ENCODE data around the gene GRIA4. TPM values are rescaled to one million over a fixed set of nuclear protein-coding genes. Genes with fewer than 3 reads are reported as not detected.

GRIA4 gene
- total and polyA plus RNA-seq, 4 donors, result not detected

DNA sequence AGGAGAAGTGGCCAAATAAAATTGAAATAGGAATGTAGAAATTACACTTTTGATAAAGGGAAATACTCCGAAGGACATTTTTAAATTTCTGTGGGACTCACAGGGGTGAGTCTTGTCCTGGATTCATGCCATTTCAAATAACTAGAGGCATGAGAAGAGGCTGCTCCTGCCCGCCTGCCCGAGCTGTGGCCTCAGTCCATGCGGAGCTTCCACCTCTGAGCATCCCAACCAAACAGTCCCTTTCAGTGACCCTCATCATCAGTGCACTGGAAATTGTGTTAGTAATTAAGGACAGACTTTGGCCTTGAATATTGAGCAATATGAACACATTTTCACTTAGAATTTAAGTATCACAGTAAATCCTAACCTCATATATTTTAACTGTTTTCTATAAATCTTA, 25.6 kb downstream of the GRIA4 start:
- H3K9me3 ChIP-seq (ENCODE audit: control insufficient read depth in 4 of 4, low read length in 3 of 4), result no peaks in the 10 kb centered on the region
- no peak overlapping the region for H3K9ac ChIP-seq (ENCODE audit: low read depth in 1 of 2, low read length in 2 of 2)
- no peaks in the 10 kb centered on the region for H3K27me3 ChIP-seq (ENCODE audit: control insufficient read depth in 4 of 4, insufficient read depth in 4 of 4, low read length in 3 of 4)
- no peaks in the 10 kb centered on the region for H3K4me1 ChIP-seq (ENCODE audit: control insufficient read depth in 4 of 4, insufficient read depth in 4 of 4, low read length in 3 of 4)
- H3K36me3 ChIP-seq (ENCODE audit: control insufficient read depth in 4 of 4, insufficient read depth in 3 of 4, low read depth in 1 of 4, low read length in 3 of 4), result no peaks in the 10 kb centered on the region
- TF ChIP-seq NR2F2 (IDR thresholded peaks at IDR 0.05) (no peak), TAF1 (conservative IDR thresholded peaks at IDR 0.05) (no peak), FOXA1 (IDR thresholded peaks at IDR 0.05) (no peak)
- TF ChIP-seq, protein P1, sequence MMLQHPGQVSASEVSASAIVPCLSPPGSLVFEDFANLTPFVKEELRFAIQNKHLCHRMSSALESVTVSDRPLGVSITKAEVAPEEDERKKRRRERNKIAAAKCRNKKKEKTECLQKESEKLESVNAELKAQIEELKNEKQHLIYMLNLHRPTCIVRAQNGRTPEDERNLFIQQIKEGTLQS (IDR thresholded peaks at IDR 0.05), result no peak
- TF ChIP-seq, protein P2, sequence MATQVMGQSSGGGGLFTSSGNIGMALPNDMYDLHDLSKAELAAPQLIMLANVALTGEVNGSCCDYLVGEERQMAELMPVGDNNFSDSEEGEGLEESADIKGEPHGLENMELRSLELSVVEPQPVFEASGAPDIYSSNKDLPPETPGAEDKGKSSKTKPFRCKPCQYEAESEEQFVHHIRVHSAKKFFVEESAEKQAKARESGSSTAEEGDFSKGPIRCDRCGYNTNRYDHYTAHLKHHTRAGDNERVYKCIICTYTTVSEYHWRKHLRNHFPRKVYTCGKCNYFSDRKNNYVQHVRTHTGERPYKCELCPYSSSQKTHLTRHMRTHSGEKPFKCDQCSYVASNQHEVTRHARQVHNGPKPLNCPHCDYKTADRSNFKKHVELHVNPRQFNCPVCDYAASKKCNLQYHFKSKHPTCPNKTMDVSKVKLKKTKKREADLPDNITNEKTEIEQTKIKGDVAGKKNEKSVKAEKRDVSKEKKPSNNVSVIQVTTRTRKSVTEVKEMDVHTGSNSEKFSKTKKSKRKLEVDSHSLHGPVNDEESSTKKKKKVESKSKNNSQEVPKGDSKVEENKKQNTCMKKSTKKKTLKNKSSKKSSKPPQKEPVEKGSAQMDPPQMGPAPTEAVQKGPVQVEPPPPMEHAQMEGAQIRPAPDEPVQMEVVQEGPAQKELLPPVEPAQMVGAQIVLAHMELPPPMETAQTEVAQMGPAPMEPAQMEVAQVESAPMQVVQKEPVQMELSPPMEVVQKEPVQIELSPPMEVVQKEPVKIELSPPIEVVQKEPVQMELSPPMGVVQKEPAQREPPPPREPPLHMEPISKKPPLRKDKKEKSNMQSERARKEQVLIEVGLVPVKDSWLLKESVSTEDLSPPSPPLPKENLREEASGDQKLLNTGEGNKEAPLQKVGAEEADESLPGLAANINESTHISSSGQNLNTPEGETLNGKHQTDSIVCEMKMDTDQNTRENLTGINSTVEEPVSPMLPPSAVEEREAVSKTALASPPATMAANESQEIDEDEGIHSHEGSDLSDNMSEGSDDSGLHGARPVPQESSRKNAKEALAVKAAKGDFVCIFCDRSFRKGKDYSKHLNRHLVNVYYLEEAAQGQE (IDR thresholded peaks at IDR 0.05), result no peak
- no peak overlapping the region for H3K27ac ChIP-seq (ENCODE audit: low read depth in 1 of 2, low read length in 2 of 2)
- no peak for DNase-seq (ENCODE audit: low spot score)
- no peak overlapping the region for H3K4me3 ChIP-seq (ENCODE audit: low read depth in 1 of 3, low read length in 3 of 3)
- 89% methylated on average over 4 of the region's 4 CpGs for WGBS

DNA sequence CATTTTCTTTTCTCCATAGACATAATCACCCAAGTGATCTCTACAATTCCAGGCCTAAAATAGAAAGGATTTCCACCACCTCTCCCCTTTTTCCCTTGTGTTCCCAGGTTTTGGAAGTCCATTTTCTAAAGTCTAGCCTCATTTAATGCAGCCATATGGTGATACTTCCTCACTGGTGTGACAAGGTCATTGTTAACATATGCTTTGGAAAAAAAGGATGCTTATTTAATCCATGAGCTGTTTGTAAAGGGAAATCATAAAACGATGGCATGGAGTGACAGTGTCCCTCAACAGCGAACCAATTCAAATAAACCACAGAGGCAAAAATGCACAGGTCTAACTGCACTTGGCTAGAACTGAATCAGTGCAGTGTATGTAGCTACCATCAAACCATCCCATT, 26.6 kb downstream of the GRIA4 start:
- H3K27me3 ChIP-seq (ENCODE audit: control insufficient read depth in 4 of 4, insufficient read depth in 4 of 4, low read length in 3 of 4), result no peaks in the 10 kb centered on the region
- TF ChIP-seq SP1 (IDR thresholded peaks at IDR 0.05), result no peak
- TF ChIP-seq NR2F2 (IDR thresholded peaks at IDR 0.05), result no peak
- no peak for TF ChIP-seq HNF4G (IDR thresholded peaks at IDR 0.05)
- TF ChIP-seq, protein P3, sequence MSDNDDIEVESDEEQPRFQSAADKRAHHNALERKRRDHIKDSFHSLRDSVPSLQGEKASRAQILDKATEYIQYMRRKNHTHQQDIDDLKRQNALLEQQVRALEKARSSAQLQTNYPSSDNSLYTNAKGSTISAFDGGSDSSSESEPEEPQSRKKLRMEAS (IDR thresholded peaks at IDR 0.05), result no peak
- no peak for TF ChIP-seq JUND (IDR thresholded peaks at IDR 0.05)
- no peak for TF ChIP-seq YY1 (IDR thresholded peaks at IDR 0.05)
- no peak for TF ChIP-seq EGR1 (IDR thresholded peaks at IDR 0.05; ENCODE audit: low read depth in 2 of 2)
- TF ChIP-seq RAD21 (IDR thresholded peaks at IDR 0.05), result no peak
- no peak for TF ChIP-seq FOXA2 (IDR thresholded peaks at IDR 0.05)
- TF ChIP-seq, protein P1 (IDR thresholded peaks at IDR 0.05), result no peak
- no peak for TF ChIP-seq GABPA (IDR thresholded peaks at IDR 0.05 in 1 of 2, conservative IDR thresholded peaks at IDR 0.05 in 1 of 2)
- TF ChIP-seq TAF1 (conservative IDR thresholded peaks at IDR 0.05), result no peak
- no peak for TF ChIP-seq HNF4A (conservative IDR thresholded peaks at IDR 0.05)
- TF ChIP-seq, protein P4, sequence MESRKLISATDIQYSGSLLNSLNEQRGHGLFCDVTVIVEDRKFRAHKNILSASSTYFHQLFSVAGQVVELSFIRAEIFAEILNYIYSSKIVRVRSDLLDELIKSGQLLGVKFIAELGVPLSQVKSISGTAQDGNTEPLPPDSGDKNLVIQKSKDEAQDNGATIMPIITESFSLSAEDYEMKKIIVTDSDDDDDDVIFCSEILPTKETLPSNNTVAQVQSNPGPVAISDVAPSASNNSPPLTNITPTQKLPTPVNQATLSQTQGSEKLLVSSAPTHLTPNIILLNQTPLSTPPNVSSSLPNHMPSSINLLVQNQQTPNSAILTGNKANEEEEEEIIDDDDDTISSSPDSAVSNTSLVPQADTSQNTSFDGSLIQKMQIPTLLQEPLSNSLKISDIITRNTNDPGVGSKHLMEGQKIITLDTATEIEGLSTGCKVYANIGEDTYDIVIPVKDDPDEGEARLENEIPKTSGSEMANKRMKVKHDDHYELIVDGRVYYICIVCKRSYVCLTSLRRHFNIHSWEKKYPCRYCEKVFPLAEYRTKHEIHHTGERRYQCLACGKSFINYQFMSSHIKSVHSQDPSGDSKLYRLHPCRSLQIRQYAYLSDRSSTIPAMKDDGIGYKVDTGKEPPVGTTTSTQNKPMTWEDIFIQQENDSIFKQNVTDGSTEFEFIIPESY (IDR thresholded peaks at IDR 0.05), result no peak
- H3K4me1 ChIP-seq (ENCODE audit: control insufficient read depth in 4 of 4, insufficient read depth in 4 of 4, low read length in 3 of 4), result no peaks in the 10 kb centered on the region
- H3K27ac ChIP-seq (ENCODE audit: low read depth in 1 of 2, low read length in 2 of 2), result no peak overlapping the region
- DNase-seq (ENCODE audit: low spot score), result no peak
- no peak overlapping the region for H3K9ac ChIP-seq (ENCODE audit: low read depth in 1 of 2, low read length in 2 of 2)
- whole genome bisulfite sequencing, result 75% methylated on average over 2 of the region's 2 CpGs
- H3K4me3 ChIP-seq (ENCODE audit: low read depth in 1 of 3, low read length in 3 of 3), result no peak overlapping the region
- H3K9me3 ChIP-seq (ENCODE audit: control insufficient read depth in 4 of 4, low read length in 3 of 4), result no peaks in the 10 kb centered on the region
- H3K36me3 ChIP-seq (ENCODE audit: control insufficient read depth in 4 of 4, insufficient read depth in 3 of 4, low read depth in 1 of 4, low read length in 3 of 4), result no peaks in the 10 kb centered on the region

Measured in liver (tissue), 9 donors.